ENCODE data around the gene PDLIM5.

PDLIM5 gene

DNA sequence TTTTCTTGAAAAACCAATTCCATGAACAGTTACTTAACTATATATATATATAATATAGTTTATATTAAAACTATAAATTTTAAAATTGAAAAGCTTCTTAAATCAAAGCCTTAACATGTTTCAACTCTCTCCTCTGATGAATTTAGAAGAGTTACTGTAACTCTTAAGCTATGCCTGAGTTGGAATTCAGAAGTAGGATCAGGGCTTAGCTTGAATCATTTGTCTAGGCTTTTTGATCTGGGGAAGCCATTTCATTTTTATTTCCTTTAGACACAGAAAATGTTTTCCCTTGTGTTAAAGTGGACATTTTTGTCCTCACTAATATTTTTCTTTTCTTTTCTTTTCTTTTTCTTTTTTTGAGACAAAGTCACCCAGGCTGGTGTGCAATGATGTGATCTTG, 40.4 kb upstream of the PDLIM5 start:
- DNase-seq (ENCODE audit: insufficient read length, low spot score) = no peak
- no peak for FAIRE-seq
- TF ChIP-seq PAX5 (IDR thresholded peaks at IDR 0.05; ENCODE audit: insufficient read depth, low read length, severe bottlenecking) = no peak

- FAIRE-seq = no peak
- TF ChIP-seq POLR2A (IDR thresholded peaks at IDR 0.05; ENCODE audit: low read depth, low read length) (no peak), POLR2AphosphoS5 (IDR thresholded peaks at IDR 0.05; ENCODE audit: low read depth, low read length) (no peak), TAF1 (IDR thresholded peaks at IDR 0.05; ENCODE audit: low read depth, low read length) (no peak), PAX5 (IDR thresholded peaks at IDR 0.05; ENCODE audit: insufficient read depth, low read length, severe bottlenecking) (no peak), SPI1 (IDR thresholded peaks at IDR 0.05; ENCODE audit: low read depth, low read length) (no peak), POU2F2 (IDR thresholded peaks at IDR 0.05; ENCODE audit: low read depth, low read length) (no peak)
- DNase-seq (ENCODE audit: insufficient read length, low spot score) = no peak
Observed at GRCh38 chr4:94412019-94412657, 39.6 kb upstream of the PDLIM5 start.

GRCh38 chr4:94412658-94413038, 39.1 kb upstream of the PDLIM5 start:
- FAIRE-seq (no peak), DNase-seq (ENCODE audit: insufficient read length, low spot score) (no peak)
- TF ChIP-seq TAF1 (IDR thresholded peaks at IDR 0.05; ENCODE audit: low read depth, low read length) (no peak), POU2F2 (IDR thresholded peaks at IDR 0.05; ENCODE audit: low read depth, low read length) (no peak), POLR2A (IDR thresholded peaks at IDR 0.05; ENCODE audit: low read depth, low read length) (no peak), PAX5 (IDR thresholded peaks at IDR 0.05; ENCODE audit: insufficient read depth, low read length, severe bottlenecking) (no peak), POLR2AphosphoS5 (IDR thresholded peaks at IDR 0.05; ENCODE audit: low read depth, low read length) (no peak), SPI1 (IDR thresholded peaks at IDR 0.05; ENCODE audit: low read depth, low read length) (no peak)

DNA sequence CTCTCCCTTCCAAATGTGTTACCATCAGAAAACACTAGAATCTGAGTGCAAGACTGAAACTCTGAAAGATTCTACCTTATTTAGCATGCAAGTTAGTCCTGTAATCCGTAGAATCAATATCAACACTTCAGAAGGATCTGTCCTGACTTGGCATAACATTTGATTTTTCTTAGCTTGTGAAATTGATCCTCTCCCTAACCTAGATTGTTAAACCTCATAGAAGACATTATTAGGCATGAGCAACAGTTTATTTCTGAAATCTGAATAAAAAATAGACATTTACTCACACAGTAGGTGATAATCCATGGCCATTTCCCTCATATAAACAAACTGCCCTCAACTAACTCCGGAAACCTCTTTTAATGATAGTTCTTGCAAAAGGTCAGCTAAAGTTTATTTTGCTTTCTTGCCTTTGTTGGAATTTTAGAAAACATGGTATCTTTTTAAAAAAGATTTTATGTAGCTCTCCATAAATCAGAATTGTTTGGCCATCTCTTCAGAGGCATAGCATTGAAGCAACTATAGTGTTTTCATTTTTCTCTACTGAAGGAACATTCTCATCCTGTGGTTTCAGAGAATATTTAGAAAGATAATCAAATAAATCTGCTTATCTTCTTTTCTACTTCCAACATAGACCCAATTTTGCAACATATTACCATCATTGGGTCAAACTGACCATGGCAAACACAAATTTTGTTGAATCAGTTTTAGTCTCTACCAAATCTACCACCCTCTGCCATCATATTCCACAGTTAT, 38.5 kb upstream of the PDLIM5 start:
- DNase-seq (ENCODE audit: insufficient read length, low spot score) = no peak
- no peak for FAIRE-seq

GRCh38 chr4:94414907-94415306, 36.8 kb upstream of the PDLIM5 start:
- DNase-seq (ENCODE audit: insufficient read length, low spot score) (no peak), FAIRE-seq (no peak)
- TF ChIP-seq POLR2A (IDR thresholded peaks at IDR 0.05; ENCODE audit: low read depth, low read length) (no peak), TAF1 (IDR thresholded peaks at IDR 0.05; ENCODE audit: low read depth, low read length) (no peak), POLR2AphosphoS5 (IDR thresholded peaks at IDR 0.05; ENCODE audit: low read depth, low read length) (no peak)

More for the DNA sequence above, 38.5 kb upstream of the PDLIM5 start:
- no peak for TF ChIP-seq POLR2AphosphoS5 (IDR thresholded peaks at IDR 0.05; ENCODE audit: low read depth, low read length)
- TF ChIP-seq PAX5 (IDR thresholded peaks at IDR 0.05; ENCODE audit: insufficient read depth, low read length, severe bottlenecking) = no peak
- TF ChIP-seq POLR2A (IDR thresholded peaks at IDR 0.05; ENCODE audit: low read depth, low read length) = no peak
- TF ChIP-seq SPI1 (IDR thresholded peaks at IDR 0.05; ENCODE audit: low read depth, low read length) = no peak
- no peak for TF ChIP-seq TAF1 (IDR thresholded peaks at IDR 0.05; ENCODE audit: low read depth, low read length)
- no peak for TF ChIP-seq POU2F2 (IDR thresholded peaks at IDR 0.05; ENCODE audit: low read depth, low read length)

DNA sequence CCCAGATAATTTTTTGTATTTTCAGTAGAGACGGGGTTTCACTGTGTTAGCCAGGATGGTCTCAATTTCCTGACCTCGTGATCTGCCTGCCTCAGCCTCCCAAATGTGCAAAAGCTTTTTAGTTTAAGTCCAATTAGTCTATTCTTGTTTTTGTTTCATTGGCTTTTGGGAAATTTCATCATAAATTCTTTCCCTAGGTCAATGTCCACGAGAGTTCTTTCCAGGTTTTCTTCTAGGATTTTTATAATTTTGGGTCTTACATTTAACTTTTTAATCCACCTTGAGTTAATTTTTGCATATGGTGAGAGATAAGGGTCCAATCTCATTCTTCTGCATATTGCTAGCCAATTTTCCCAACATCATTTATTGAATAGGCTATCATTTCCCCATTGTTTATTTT, 36.3 kb upstream of the PDLIM5 start:
- no peak for TF ChIP-seq TAF1 (IDR thresholded peaks at IDR 0.05; ENCODE audit: low read depth, low read length)
- TF ChIP-seq SPI1 (IDR thresholded peaks at IDR 0.05; ENCODE audit: low read depth, low read length) = no peak
- DNase-seq (ENCODE audit: insufficient read length, low spot score) = no peak
- no peak for FAIRE-seq

- FAIRE-seq (no peak), DNase-seq (ENCODE audit: insufficient read length, low spot score) (no peak)
- TF ChIP-seq TAF1 (IDR thresholded peaks at IDR 0.05; ENCODE audit: low read depth, low read length) = no peak
- TF ChIP-seq POLR2A (IDR thresholded peaks at IDR 0.05; ENCODE audit: low read depth, low read length) = no peak
- no peak for TF ChIP-seq POLR2AphosphoS5 (IDR thresholded peaks at IDR 0.05; ENCODE audit: low read depth, low read length)
- no peak for TF ChIP-seq SPI1 (IDR thresholded peaks at IDR 0.05; ENCODE audit: low read depth, low read length)
- TF ChIP-seq PAX5 (IDR thresholded peaks at IDR 0.05; ENCODE audit: insufficient read depth, low read length, severe bottlenecking) = no peak
- TF ChIP-seq POU2F2 (IDR thresholded peaks at IDR 0.05; ENCODE audit: low read depth, low read length) = no peak
Observed at GRCh38 chr4:94416335-94416734, 35.4 kb upstream of the PDLIM5 start.

DNA sequence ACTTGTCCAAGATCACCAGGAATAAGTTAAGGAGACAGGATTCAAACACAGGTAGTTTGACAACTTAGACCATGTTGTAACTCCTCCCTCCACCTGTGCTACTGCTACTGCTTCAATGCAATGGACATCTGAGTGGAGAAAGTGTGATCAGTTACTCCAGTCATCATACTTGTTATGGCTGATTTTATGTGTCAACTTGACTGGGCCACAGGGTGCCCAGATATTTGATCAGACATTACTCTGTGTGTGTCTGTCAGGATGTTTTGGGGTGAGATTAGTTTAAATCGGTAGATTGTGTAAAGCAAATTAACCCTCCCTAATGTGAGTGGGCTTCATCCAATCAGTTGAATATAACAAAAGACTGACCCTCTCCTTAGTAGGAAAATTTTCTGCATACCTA, 34.8 kb upstream of the PDLIM5 start:
- DNase-seq (ENCODE audit: insufficient read length, low spot score) = no peak
- FAIRE-seq = no peak
- TF ChIP-seq POLR2A (IDR thresholded peaks at IDR 0.05; ENCODE audit: low read depth, low read length) (no peak), PAX5 (IDR thresholded peaks at IDR 0.05; ENCODE audit: insufficient read depth, low read length, severe bottlenecking) (no peak), SPI1 (IDR thresholded peaks at IDR 0.05; ENCODE audit: low read depth, low read length) (no peak), POLR2AphosphoS5 (IDR thresholded peaks at IDR 0.05; ENCODE audit: low read depth, low read length) (no peak)

DNA sequence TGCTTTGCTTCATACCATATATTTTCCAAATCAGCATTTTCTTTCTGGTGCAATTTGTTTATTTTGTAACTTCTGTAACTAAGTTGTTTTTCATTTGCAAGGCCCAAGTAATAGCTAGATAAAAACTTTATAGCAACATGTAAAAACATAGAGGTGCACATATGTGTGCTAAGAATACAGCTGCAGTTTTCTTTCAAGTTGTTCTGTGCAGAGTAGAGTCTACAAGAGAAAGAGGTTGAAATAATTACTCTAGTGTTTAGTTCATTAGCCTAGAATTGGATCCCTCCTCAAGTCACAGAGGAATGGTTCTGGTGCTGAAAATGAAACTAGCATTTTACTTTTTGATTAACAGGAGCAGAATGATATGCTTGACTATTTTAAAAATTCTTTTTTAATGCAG, 32.2 kb upstream of the PDLIM5 start:
- TF ChIP-seq POU2F2 (IDR thresholded peaks at IDR 0.05; ENCODE audit: low read depth, low read length) = no peak
- no peak for TF ChIP-seq POLR2A (IDR thresholded peaks at IDR 0.05; ENCODE audit: low read depth, low read length)
- no peak for TF ChIP-seq POLR2AphosphoS5 (IDR thresholded peaks at IDR 0.05; ENCODE audit: low read depth, low read length)
- no peak for TF ChIP-seq SPI1 (IDR thresholded peaks at IDR 0.05; ENCODE audit: low read depth, low read length)
- no peak for TF ChIP-seq TAF1 (IDR thresholded peaks at IDR 0.05; ENCODE audit: low read depth, low read length)
- TF ChIP-seq PAX5 (IDR thresholded peaks at IDR 0.05; ENCODE audit: insufficient read depth, low read length, severe bottlenecking) = no peak
- DNase-seq (ENCODE audit: insufficient read length, low spot score) (no peak), FAIRE-seq (no peak)

DNA sequence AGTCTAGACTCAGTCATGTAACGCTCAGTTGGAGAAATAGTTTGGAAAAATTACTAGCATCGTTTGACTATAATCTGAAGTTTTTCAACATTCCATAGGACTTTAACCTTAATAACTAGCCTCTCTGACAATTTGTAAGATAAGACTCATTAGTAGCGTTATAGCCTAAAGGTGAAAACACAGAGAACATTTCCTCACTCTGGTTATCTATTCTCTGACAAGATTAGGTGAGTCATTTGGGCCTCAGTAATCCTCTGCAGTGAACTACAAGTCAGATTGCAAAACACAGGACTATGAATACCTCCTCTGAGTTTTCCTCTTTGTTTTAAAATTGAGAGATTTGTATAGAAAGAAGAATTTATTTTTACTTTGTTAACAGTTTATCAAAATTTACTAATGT, 31.8 kb upstream of the PDLIM5 start:
- TF ChIP-seq PAX5 (IDR thresholded peaks at IDR 0.05; ENCODE audit: insufficient read depth, low read length, severe bottlenecking) = no peak
- FAIRE-seq (no peak), DNase-seq (ENCODE audit: insufficient read length, low spot score) (no peak)

Data from GM12891 (cell line).